Sigmoid colon (tissue), 4 donors: ENCODE data around the gene ELOVL1.

ENCODE experiments used
- CTCF ChIP-seq, 4 experiments: fragments of 450-650 bp in 3 of 4; fragments of 200-600 bp in 1 of 4; IDR thresholded peaks; one replicate each; pipeline ENCODE4 v1.5.1; 2016 to 2019; ENCODE audit warnings: antibody characterized with exemption in 4 of 4, mild to moderate bottlenecking in 3 of 4, moderate library complexity in 2 of 4
- POLR2A ChIP-seq, 2 donors: fragments of 450-650 bp; IDR thresholded peaks; one replicate each; pipeline ENCODE4 v1.6.1; 2016; ENCODE audit warnings: antibody characterized with exemption in 2 of 2, mild to moderate bottlenecking in 2 of 2, moderate library complexity in 2 of 2
- POLR2AphosphoS5 ChIP-seq, 4 donors: sonication (generic); formaldehyde crosslinking; IDR thresholded peaks; one replicate each; pipeline ENCODE4 v1.6.1; 2017; ENCODE audit warnings: antibody characterized with exemption in 4 of 4

DNA sequence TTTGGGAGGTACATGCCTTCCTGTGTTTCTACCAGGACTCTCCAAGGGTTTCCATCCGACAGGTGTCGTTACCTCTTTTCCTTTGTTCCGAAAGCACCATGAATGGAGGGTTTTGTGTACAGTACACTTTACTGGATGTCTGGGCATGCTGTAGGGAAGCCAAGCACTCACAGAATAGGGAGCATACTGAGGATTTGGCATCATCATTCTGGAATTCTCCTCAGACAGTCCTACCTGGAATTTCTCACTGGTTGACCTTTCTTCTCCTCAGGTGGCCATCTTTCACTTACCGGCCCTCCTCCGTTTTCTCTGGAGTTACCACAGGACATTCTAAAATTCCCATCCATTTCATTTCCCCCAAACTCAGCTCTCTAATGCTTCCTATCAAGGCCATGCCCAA lies 36.1 kb downstream of the ELOVL1 start:
- TF ChIP-seq CTCF (IDR thresholded peaks at IDR 0.05) (no peak), POLR2A (IDR thresholded peaks at IDR 0.05) (no peak), POLR2AphosphoS5 (IDR thresholded peaks at IDR 0.05) (no peak)
